ENCODE data around the gene PGA4.

Gene PGA4

GRCh38 chr11:61258546-61258945, 36.4 kb downstream of the PGA4 start:
- DNase-seq (ENCODE audit: insufficient read length, low spot score) (no peak), FAIRE-seq (no peak)
- TF ChIP-seq POLR2A (IDR thresholded peaks at IDR 0.05; ENCODE audit: low read depth, low read length), result no peak

GRCh38 chr11:61259363-61259762, 37.2 kb downstream of the PGA4 start:
- no peak for TF ChIP-seq POLR2A (IDR thresholded peaks at IDR 0.05; ENCODE audit: low read depth, low read length)
- no peak for FAIRE-seq
- no peak for DNase-seq (ENCODE audit: insufficient read length, low spot score)

GRCh38 chr11:61264371-61264770, 42.2 kb downstream of the PGA4 start:
- no peak for TF ChIP-seq POLR2A (IDR thresholded peaks at IDR 0.05; ENCODE audit: low read depth, low read length)
- no peak for FAIRE-seq
- no peak for DNase-seq (ENCODE audit: insufficient read length, low spot score)

- no peak for DNase-seq (ENCODE audit: insufficient read length, low spot score)
- TF ChIP-seq POLR2A (IDR thresholded peaks at IDR 0.05; ENCODE audit: low read depth, low read length), result no peak
- FAIRE-seq, result no peak
These were observed 42.6 kb downstream of the PGA4 start for GRCh38 chr11:61264795-61265194.

GRCh38 chr11:61265357-61265756, 43.2 kb downstream of the PGA4 start:
- TF ChIP-seq POLR2A (IDR thresholded peaks at IDR 0.05; ENCODE audit: low read depth, low read length), result no peak
- DNase-seq (ENCODE audit: insufficient read length, low spot score) (no peak), FAIRE-seq (no peak)

- FAIRE-seq, result no peak
- no peak for TF ChIP-seq POLR2A (IDR thresholded peaks at IDR 0.05; ENCODE audit: low read depth, low read length)
- DNase-seq (ENCODE audit: insufficient read length, low spot score), result peak; percentile 40
These were observed 44.5 kb downstream of the PGA4 start for GRCh38 chr11:61266602-61267001.

GRCh38 chr11:61267437-61267841, 45.3 kb downstream of the PGA4 start:
- no peak for FAIRE-seq
- no peak for DNase-seq (ENCODE audit: insufficient read length, low spot score)
- TF ChIP-seq POLR2A (IDR thresholded peaks at IDR 0.05; ENCODE audit: low read depth, low read length), result no peak

GRCh38 chr11:61268588-61269250, 46.6 kb downstream of the PGA4 start:
- DNase-seq (ENCODE audit: insufficient read length, low spot score), result no peak
- TF ChIP-seq POLR2A (IDR thresholded peaks at IDR 0.05; ENCODE audit: low read depth, low read length), result no peak
- FAIRE-seq, result no peak

- FAIRE-seq (no peak), DNase-seq (ENCODE audit: insufficient read length, low spot score) (peak; percentile 42)
- no peak for TF ChIP-seq POLR2A (IDR thresholded peaks at IDR 0.05; ENCODE audit: low read depth, low read length)
These were observed 48.4 kb downstream of the PGA4 start for GRCh38 chr11:61270354-61271076.

GRCh38 chr11:61272731-61273130, 50.6 kb downstream of the PGA4 start:
- FAIRE-seq (no peak), DNase-seq (ENCODE audit: insufficient read length, low spot score) (no peak)
- no peak for TF ChIP-seq POLR2A (IDR thresholded peaks at IDR 0.05; ENCODE audit: low read depth, low read length)

- TF ChIP-seq POLR2A (IDR thresholded peaks at IDR 0.05; ENCODE audit: low read depth, low read length), result no peak
- FAIRE-seq (no peak), DNase-seq (ENCODE audit: insufficient read length, low spot score) (no peak)
These were observed 51.3 kb downstream of the PGA4 start for GRCh38 chr11:61273178-61274078.

- no peak for TF ChIP-seq POLR2A (IDR thresholded peaks at IDR 0.05; ENCODE audit: low read depth, low read length)
- DNase-seq (ENCODE audit: insufficient read length, low spot score) (no peak), FAIRE-seq (no peak)
These were observed 51.9 kb downstream of the PGA4 start for GRCh38 chr11:61274084-61274483.

GRCh38 chr11:61275191-61275590, 53.0 kb downstream of the PGA4 start:
- DNase-seq (ENCODE audit: insufficient read length, low spot score) (no peak), FAIRE-seq (no peak)
- no peak for TF ChIP-seq POLR2A (IDR thresholded peaks at IDR 0.05; ENCODE audit: low read depth, low read length)
